HepG2 (cell line): ENCODE results near the gene ZNF615. TPM values are rescaled to one million over a fixed set of nuclear protein-coding genes. Genes with fewer than 3 reads are reported as not detected.
A peak's percentile ranks its signal among the peaks of the same experiment; 100 is the strongest.

ENCODE experiments used
- ARID2 ChIP-seq: sonication (generic); formaldehyde crosslinking; IDR thresholded peaks from 2 replicates; pipeline ENCODE4 v1.8.1; 2022; ENCODE audit warnings: mild to moderate bottlenecking, missing genetic modification reagents, borderline replicate concordance
- CREBL2 ChIP-seq: sonication (generic); formaldehyde crosslinking; IDR thresholded peaks from 2 replicates; pipeline ENCODE4 v1.8.1; 2023; ENCODE audit warnings: missing genetic modification reagents, mild to moderate bottlenecking, borderline replicate concordance
- HMG20A ChIP-seq: IDR thresholded peaks from 2 replicates; pipeline ENCODE4 v1.6.1; 2016; ENCODE audit warnings: borderline replicate concordance
- HNF1A ChIP-seq, 2 experiments: sonication (generic) in 1 of 2; formaldehyde crosslinking in 1 of 2; IDR thresholded peaks; 2 replicates each; pipeline versions ENCODE4 v1.4.0 to v1.6.1; 2016 to 2020; ENCODE audit warnings: borderline replicate concordance in 1 of 2, low read depth in 1 of 2, mild to moderate bottlenecking in 1 of 2, missing genetic modification reagents in 1 of 2
- HOXA7 ChIP-seq: sonication (generic); formaldehyde crosslinking; IDR thresholded peaks from 2 replicates; pipeline ENCODE4 v1.8.1; 2022; ENCODE audit warnings: mild to moderate bottlenecking, missing genetic modification reagents, moderate library complexity
- NONO ChIP-seq, 2 experiments: fragments of 450-650 bp in 1 of 2; sonication (generic) in 1 of 2; formaldehyde crosslinking in 1 of 2; IDR thresholded peaks in 1 of 2; conservative IDR thresholded peaks in 1 of 2; 2 replicates each; pipeline versions ENCODE4 v1.6.1 to v1.8.0; 2017 to 2022; ENCODE audit warnings: mild to moderate bottlenecking in 1 of 2, missing genetic modification reagents in 1 of 2, moderate library complexity in 1 of 2
- NR1H2 ChIP-seq: sonication (generic); formaldehyde crosslinking; IDR thresholded peaks from 2 replicates; pipeline ENCODE4 v1.8.1; 2022; ENCODE audit warnings: low read depth, missing genetic modification reagents, borderline replicate concordance
- NRL ChIP-seq: sonication (generic); formaldehyde crosslinking; IDR thresholded peaks from 2 replicates; pipeline ENCODE4 v1.5.0; 2020; ENCODE audit warnings: missing genetic modification reagents, mild to moderate bottlenecking, moderate library complexity, borderline replicate concordance
- U2AF2 ChIP-seq: fragments of 200-400 bp; formaldehyde crosslinking; IDR thresholded peaks from 2 replicates; pipeline ENCODE4 v1.6.1; 2017; ENCODE audit warnings: low read depth, mild to moderate bottlenecking, low read length
- ZBTB2 ChIP-seq: sonication (generic); formaldehyde crosslinking; IDR thresholded peaks from 2 replicates; pipeline ENCODE4 v1.8.0; 2022; ENCODE audit warnings: low read depth, missing genetic modification reagents
- ZBTB20 ChIP-seq: sonication (generic); formaldehyde crosslinking; IDR thresholded peaks from 2 replicates; pipeline ENCODE4 v1.8.1; 2023; ENCODE audit warnings: missing genetic modification reagents, low read depth, mild to moderate bottlenecking, borderline replicate concordance
- ZEB1 ChIP-seq: IDR thresholded peaks from 2 replicates; pipeline ENCODE4 v1.6.1; 2012; ENCODE audit warnings: mild to moderate bottlenecking, low read depth, inconsistent platforms; ENCODE audit not compliant: insufficient replicate concordance
- ZNF12 ChIP-seq: sonication (generic); formaldehyde crosslinking; IDR thresholded peaks from 2 replicates; pipeline ENCODE4 v1.5.0; 2020; ENCODE audit warnings: missing genetic modification reagents
- ZNF230 ChIP-seq: sonication (generic); formaldehyde crosslinking; IDR thresholded peaks from 2 replicates; pipeline ENCODE4 v1.4.0; 2020; ENCODE audit warnings: mild to moderate bottlenecking, missing genetic modification reagents
- ZNF274 ChIP-seq: sonication (generic); formaldehyde crosslinking; IDR thresholded peaks from 2 replicates; pipeline ENCODE4 v1.5.1; 2020; ENCODE audit warnings: mild to moderate bottlenecking, missing genetic modification reagents
- ZNF350 ChIP-seq: sonication (generic); formaldehyde crosslinking; IDR thresholded peaks from 2 replicates; pipeline ENCODE4 v1.4.0; 2020; ENCODE audit warnings: mild to moderate bottlenecking, low read depth, missing genetic modification reagents, borderline replicate concordance
- ZNF430 ChIP-seq: sonication (generic); formaldehyde crosslinking; IDR thresholded peaks from 2 replicates; pipeline ENCODE4 v1.9.0; 2021; ENCODE audit warnings: mild to moderate bottlenecking, missing genetic modification reagents
- ZNF570 ChIP-seq: sonication (generic); formaldehyde crosslinking; IDR thresholded peaks from 2 replicates; pipeline ENCODE4 v1.4.0; 2020; ENCODE audit warnings: mild to moderate bottlenecking, missing genetic modification reagents, borderline replicate concordance
- ZNF790 ChIP-seq: sonication (generic); formaldehyde crosslinking; IDR thresholded peaks from 2 replicates; pipeline ENCODE4 v1.8.0; 2022; ENCODE audit warnings: missing genetic modification reagents, mild to moderate bottlenecking, borderline replicate concordance
- ZSCAN30 ChIP-seq: sonication (generic); formaldehyde crosslinking; IDR thresholded peaks from 2 replicates; pipeline ENCODE4 v1.5.0; 2020; ENCODE audit warnings: mild to moderate bottlenecking, missing genetic modification reagents
- polyA plus RNA-seq, 8 experiments: library from polyadenylated mRNA; depleted of rRNA in 3 of 8; stranded (reverse) in 7 of 8; unstranded in 1 of 8; fragments of >200 nt; fragmentation: Illumina TruSeq in 4 of 8; extraction: Trizol in 4 of 8; gene quantifications; 2 replicates each; pipeline versions ENCODE4 v1.2.1 to v1.2.3, GENCODE V29; 2011 to 2016; ENCODE audit warnings: low read depth in 4 of 8, missing spikeins in 1 of 8, mixed read lengths in 1 of 8; ENCODE audit not compliant: insufficient read depth in 1 of 8
- total RNA-seq, 5 experiments: library from RNA; depleted of rRNA; stranded (reverse); fragments of >200 nt; fragmentation: Illumina TruSeq; extraction: Trizol; gene quantifications; 2 replicates each; pipeline ENCODE4 v1.2.3, GENCODE V29; 2016; ENCODE audit warnings: low read depth in 1 of 5

ZNF615 gene
- total and polyA plus RNA-seq, 2 of the 13 experiments (the other 11 are each of a cell fraction or from before 2014, with no cell fraction given) = 5.2 to 7.8 TPM

GRCh38 chr19:51986309-51987291, 21.4 kb downstream of the ZNF615 start, which contains the start of gene ZNF350 (continued):
- TF ChIP-seq ZBTB2 (CRISPR knock-in tag) (no peak), ZSCAN30 (no peak), ZNF790 (CRISPR knock-in tag) (no peak), ZNF350 (CRISPR knock-in tag) (peak; percentile 77; the same call in 1 of the 2 replicates), ARID2 (CRISPR knock-in tag) (no peak; the same call in 1 of the 2 replicates), ZNF230 (CRISPR knock-in tag) (no peak), ZNF12 (CRISPR knock-in tag) (peak; percentile 65; the same call in 1 of the 2 replicates), ZEB1 (peak; percentile 49), ZNF430 (peak; percentile 55; the same call in 1 of the 2 replicates), ZNF570 (CRISPR knock-in tag) (no peak), NRL (CRISPR knock-in tag) (no peak), HMG20A (CRISPR knock-in tag) (peak; percentile 48; the same call in 1 of the 2 replicates), NR1H2 (CRISPR knock-in tag) (no peak), HNF1A (IDR thresholded peaks at IDR 0.05; ENCODE audit: low read depth) (no peak; the same call in 1 of the 2 replicates), HNF1A (CRISPR knock-in tag; IDR thresholded peaks at IDR 0.05; ENCODE audit: borderline replicate concordance) (no peak; the same call in 1 of the 2 replicates), HOXA7 (CRISPR knock-in tag) (no peak), U2AF2 (no peak), NONO (IDR thresholded peaks at IDR 0.05) (no peak), NONO (CRISPR knock-in tag; conservative IDR thresholded peaks at IDR 0.05) (peak; percentile 46; the same call in 1 of the 2 replicates), CREBL2 (no peak), ZNF274 (CRISPR knock-in tag) (0 out of 2 replicates have a peak, but pooled peaks have one; percentile 58), ZBTB20 (no peak)
